Stimulated activated CD4-positive, alpha-beta T cell treated with anti-CD3 and anti-CD28 coated beads, Interleukin-2, amount 100 ng/mL, for 24 hours (primary cell): ENCODE results near the gene MAFF.
A peak's percentile ranks its signal among the peaks of the same experiment; 100 is the strongest.
"Not testable (repeated sequence)": the region's sequence is repeated elsewhere in the genome, so short reads cannot be mapped to it uniquely, and the experiment has no call there.

ENCODE experiments used
- DNase-seq, 2 donors: peaks; one replicate each; pipeline ENCODE4 v3.0.0-alpha.2; 2020

MAFF gene

GRCh38 chr22:38201711-38202436 is at the start of gene MAFF:
Gene MAFF (plus strand): TSS chr22:38201994. CDS start chr22:38213854, 11,860 bp downstream.
- DNase-seq, result peak; percentile 86 to 94

- no peak for DNase-seq
Measured at GRCh38 chr22:38153821-38154562, 47.8 kb upstream of the MAFF start.

- not testable (repeated sequence) for DNase-seq
Measured at GRCh38 chr22:38154563-38154915, 47.3 kb upstream of the MAFF start.

GRCh38 chr22:38155703-38156102 is 46.1 kb upstream of the MAFF start:
- no peak for DNase-seq

GRCh38 chr22:38162881-38163843 is 38.6 kb upstream of the MAFF start:
- no peak for DNase-seq

GRCh38 chr22:38163844-38164550 is 37.8 kb upstream of the MAFF start:
- no peak for DNase-seq

- DNase-seq, result no peak
Measured at GRCh38 chr22:38164551-38164918, 37.3 kb upstream of the MAFF start.

- DNase-seq, result no peak
Measured at GRCh38 chr22:38165922-38166593, 35.7 kb upstream of the MAFF start.

- no peak for DNase-seq
Measured at GRCh38 chr22:38167988-38168407, 33.8 kb upstream of the MAFF start.

GRCh38 chr22:38169116-38169515 is 32.7 kb upstream of the MAFF start:
- no peak for DNase-seq

GRCh38 chr22:38170469-38170868 is 31.3 kb upstream of the MAFF start:
- no peak for DNase-seq

- DNase-seq, result no peak
Measured at GRCh38 chr22:38171927-38172831, 29.6 kb upstream of the MAFF start.

GRCh38 chr22:38172832-38173640 is 28.8 kb upstream of the MAFF start:
- no peak for DNase-seq

- no peak for DNase-seq
Measured at GRCh38 chr22:38173641-38173906, 28.2 kb upstream of the MAFF start.

- DNase-seq, result no peak
Measured at GRCh38 chr22:38174626-38175025, 27.2 kb upstream of the MAFF start.

GRCh38 chr22:38175206-38176118 is 26.3 kb upstream of the MAFF start:
- no peak for DNase-seq

- DNase-seq, result no peak
Measured at GRCh38 chr22:38176170-38176741, 25.5 kb upstream of the MAFF start.

- no peak for DNase-seq
Measured at GRCh38 chr22:38177044-38177443, 24.8 kb upstream of the MAFF start.

GRCh38 chr22:38177571-38177925 is 24.2 kb upstream of the MAFF start:
- not testable (repeated sequence) for DNase-seq
